HepG2 (cell line): Measurements from ENCODE around the gene MRPL10. TPM values are rescaled to one million over a fixed set of nuclear protein-coding genes. Genes with fewer than 3 reads are reported as not detected.
A peak's percentile ranks its signal among the peaks of the same experiment; 100 is the strongest.

Experiments
- ATF3 ChIP-seq: sonication (generic); formaldehyde crosslinking; IDR thresholded peaks from 2 replicates; pipeline ENCODE4 v1.4.0; 2020; ENCODE audit warnings: missing genetic modification reagents
- EP300 ChIP-seq, 3 experiments: sonication (generic) in 1 of 3; formaldehyde crosslinking in 1 of 3; IDR thresholded peaks; 2 replicates each; pipeline versions ENCODE4 v1.5.1 to v1.6.1; 2011 to 2020; ENCODE audit warnings: low read depth in 2 of 3, low read length in 2 of 3, borderline replicate concordance in 1 of 3, improper control_type of control experiment in 1 of 3, mild to moderate bottlenecking in 1 of 3, missing genetic modification reagents in 1 of 3, moderate library complexity in 1 of 3
- JUNB ChIP-seq: sonication (generic); formaldehyde crosslinking; IDR thresholded peaks from 2 replicates; pipeline ENCODE4 v1.8.0; 2022; ENCODE audit warnings: missing genetic modification reagents, mild to moderate bottlenecking, borderline replicate concordance
- MYC ChIP-seq: sonication (generic); formaldehyde crosslinking; IDR thresholded peaks from 2 replicates; pipeline ENCODE4 v1.9.0; 2021; ENCODE audit warnings: missing genetic modification reagents, borderline replicate concordance
- NCOA2 ChIP-seq: sonication (generic); formaldehyde crosslinking; IDR thresholded peaks from 2 replicates; pipeline ENCODE4 v1.8.0; 2022; ENCODE audit warnings: inconsistent platforms
- NR2F2 ChIP-seq: IDR thresholded peaks from 2 replicates; pipeline ENCODE4 v1.6.1; 2012; ENCODE audit warnings: low read depth, inconsistent platforms, borderline replicate concordance
- PHF5A ChIP-seq: IDR thresholded peaks from one replicate; pipeline ENCODE4 v1.6.1; 2018; ENCODE audit warnings: low read depth, missing genetic modification reagents; ENCODE audit not compliant: unreplicated experiment
- RNF2 ChIP-seq: fragments of 450-650 bp; conservative IDR thresholded peaks from 2 replicates; pipeline ENCODE4 v1.6.1; 2016; ENCODE audit warnings: low read depth
- SIX4 ChIP-seq: sonication (generic); formaldehyde crosslinking; IDR thresholded peaks from 2 replicates; pipeline ENCODE4 v1.4.0; 2020; ENCODE audit warnings: missing genetic modification reagents
- TFAP4 ChIP-seq: sonication (generic); IDR thresholded peaks from 2 replicates; pipeline ENCODE4 v1.6.1; 2016; ENCODE audit warnings: low read depth, borderline replicate concordance
- TIGD3 ChIP-seq: sonication (generic); formaldehyde crosslinking; IDR thresholded peaks from 2 replicates; pipeline ENCODE4 v1.5.1; 2020; ENCODE audit warnings: mild to moderate bottlenecking, missing genetic modification reagents, borderline replicate concordance
- YEATS4 ChIP-seq: sonication (generic); formaldehyde crosslinking; IDR thresholded peaks from 2 replicates; pipeline ENCODE4 v1.4.0; 2020; ENCODE audit warnings: missing genetic modification reagents, borderline replicate concordance
- ZBTB44 ChIP-seq: sonication (generic); formaldehyde crosslinking; IDR thresholded peaks from 2 replicates; pipeline ENCODE4 v1.4.0; 2020; ENCODE audit warnings: missing genetic modification reagents
- ZFX ChIP-seq: sonication (generic); formaldehyde crosslinking; IDR thresholded peaks from 2 replicates; pipeline ENCODE4 v1.4.0; 2020; ENCODE audit warnings: mild to moderate bottlenecking, low read depth, missing genetic modification reagents, moderate library complexity
- ZKSCAN5 ChIP-seq: sonication (generic); formaldehyde crosslinking; IDR thresholded peaks from 2 replicates; pipeline ENCODE4 v1.5.1; 2020; ENCODE audit warnings: mild to moderate bottlenecking, missing genetic modification reagents
- ZNF230 ChIP-seq: sonication (generic); formaldehyde crosslinking; IDR thresholded peaks from 2 replicates; pipeline ENCODE4 v1.4.0; 2020; ENCODE audit warnings: mild to moderate bottlenecking, missing genetic modification reagents
- ZSCAN12 ChIP-seq: sonication (generic); formaldehyde crosslinking; IDR thresholded peaks from 2 replicates; pipeline ENCODE4 v1.9.0; 2021; ENCODE audit warnings: mild to moderate bottlenecking, missing genetic modification reagents
- ZZZ3 ChIP-seq: sonication (generic); formaldehyde crosslinking; IDR thresholded peaks from 2 replicates; pipeline ENCODE4 v1.4.0; 2020; ENCODE audit warnings: missing genetic modification reagents, mild to moderate bottlenecking, borderline replicate concordance
- polyA plus RNA-seq, 8 experiments: library from polyadenylated mRNA; depleted of rRNA in 3 of 8; stranded (reverse) in 7 of 8; unstranded in 1 of 8; fragments of >200 nt; fragmentation: Illumina TruSeq in 4 of 8; extraction: Trizol in 4 of 8; gene quantifications; 2 replicates each; pipeline versions ENCODE4 v1.2.1 to v1.2.3, GENCODE V29; 2011 to 2016; ENCODE audit warnings: low read depth in 4 of 8, missing spikeins in 1 of 8, mixed read lengths in 1 of 8; ENCODE audit not compliant: insufficient read depth in 1 of 8
- total RNA-seq, 5 experiments: library from RNA; depleted of rRNA; stranded (reverse); fragments of >200 nt; fragmentation: Illumina TruSeq; extraction: Trizol; gene quantifications; 2 replicates each; pipeline ENCODE4 v1.2.3, GENCODE V29; 2016; ENCODE audit warnings: low read depth in 1 of 5
- TF ChIP-seq, protein P1 (sequence below): IDR thresholded peaks from 2 replicates; pipeline ENCODE4 v1.6.1; 2012; ENCODE audit warnings: low read length, improper control_type of control experiment
- TF ChIP-seq, protein P2 (sequence below): sonication (generic); formaldehyde crosslinking; IDR thresholded peaks from 2 replicates; pipeline ENCODE4 v1.5.1; 2020; ENCODE audit warnings: mild to moderate bottlenecking, moderate library complexity, missing genetic modification reagents

Gene MRPL10
- total and polyA plus RNA-seq, 2 of the 13 experiments (the other 11 are each of a cell fraction or from before 2014, with no cell fraction given), result 56.7 to 149 TPM

DNA sequence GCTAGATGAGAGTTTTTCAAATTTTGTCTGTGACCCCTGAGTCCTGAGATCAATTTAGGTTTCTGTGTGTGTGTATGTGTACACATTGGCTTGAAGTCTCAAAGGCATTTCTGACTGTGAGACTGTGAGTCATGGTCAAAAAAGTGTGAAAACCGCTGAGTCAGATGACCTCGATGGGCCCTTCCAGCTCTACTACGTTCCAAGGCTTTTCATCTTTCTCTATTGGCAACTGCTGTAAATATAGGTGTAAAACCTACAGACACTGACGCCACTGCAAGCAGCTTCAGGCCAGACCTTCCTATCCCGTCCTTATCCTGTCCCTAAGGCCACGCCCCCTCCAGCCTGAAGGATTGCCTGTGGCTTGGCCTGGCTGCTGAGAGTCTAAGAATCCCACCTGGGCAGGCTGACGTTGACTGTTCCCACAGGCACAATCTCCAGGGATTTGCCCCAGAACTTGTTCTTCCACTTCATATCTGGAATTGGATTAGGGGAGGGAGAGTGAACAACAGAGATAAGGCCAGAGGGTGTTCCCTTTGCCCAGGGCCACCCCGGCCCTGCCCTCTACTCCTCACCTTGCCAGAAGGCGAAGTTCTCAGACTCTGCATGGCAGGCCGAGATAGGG lies 21.0 kb downstream of the MRPL10 start (continued):
- TF ChIP-seq, protein P1, sequence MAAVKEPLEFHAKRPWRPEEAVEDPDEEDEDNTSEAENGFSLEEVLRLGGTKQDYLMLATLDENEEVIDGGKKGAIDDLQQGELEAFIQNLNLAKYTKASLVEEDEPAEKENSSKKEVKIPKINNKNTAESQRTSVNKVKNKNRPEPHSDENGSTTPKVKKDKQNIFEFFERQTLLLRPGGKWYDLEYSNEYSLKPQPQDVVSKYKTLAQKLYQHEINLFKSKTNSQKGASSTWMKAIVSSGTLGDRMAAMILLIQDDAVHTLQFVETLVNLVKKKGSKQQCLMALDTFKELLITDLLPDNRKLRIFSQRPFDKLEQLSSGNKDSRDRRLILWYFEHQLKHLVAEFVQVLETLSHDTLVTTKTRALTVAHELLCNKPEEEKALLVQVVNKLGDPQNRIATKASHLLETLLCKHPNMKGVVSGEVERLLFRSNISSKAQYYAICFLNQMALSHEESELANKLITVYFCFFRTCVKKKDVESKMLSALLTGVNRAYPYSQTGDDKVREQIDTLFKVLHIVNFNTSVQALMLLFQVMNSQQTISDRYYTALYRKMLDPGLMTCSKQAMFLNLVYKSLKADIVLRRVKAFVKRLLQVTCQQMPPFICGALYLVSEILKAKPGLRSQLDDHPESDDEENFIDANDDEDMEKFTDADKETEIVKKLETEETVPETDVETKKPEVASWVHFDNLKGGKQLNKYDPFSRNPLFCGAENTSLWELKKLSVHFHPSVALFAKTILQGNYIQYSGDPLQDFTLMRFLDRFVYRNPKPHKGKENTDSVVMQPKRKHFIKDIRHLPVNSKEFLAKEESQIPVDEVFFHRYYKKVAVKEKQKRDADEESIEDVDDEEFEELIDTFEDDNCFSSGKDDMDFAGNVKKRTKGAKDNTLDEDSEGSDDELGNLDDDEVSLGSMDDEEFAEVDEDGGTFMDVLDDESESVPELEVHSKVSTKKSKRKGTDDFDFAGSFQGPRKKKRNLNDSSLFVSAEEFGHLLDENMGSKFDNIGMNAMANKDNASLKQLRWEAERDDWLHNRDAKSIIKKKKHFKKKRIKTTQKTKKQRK, result no peak
- no peak for TF ChIP-seq TIGD3 (CRISPR knock-in tag)
- no peak for TF ChIP-seq ZNF230 (CRISPR knock-in tag)
- no peak for TF ChIP-seq ATF3 (CRISPR knock-in tag)
- no peak for TF ChIP-seq TFAP4
- TF ChIP-seq ZKSCAN5, result no peak
- TF ChIP-seq ZBTB44 (CRISPR knock-in tag), result no peak
- peak; percentile 88 for TF ChIP-seq JUNB (CRISPR knock-in tag)
- no peak for TF ChIP-seq SIX4 (CRISPR knock-in tag)
- no peak for TF ChIP-seq YEATS4
- no peak for TF ChIP-seq ZFX (CRISPR knock-in tag)
- TF ChIP-seq ZZZ3 (CRISPR knock-in tag), result no peak
- peak; percentile 67; the same call in 1 of the 2 replicates for TF ChIP-seq NR2F2
- no peak for TF ChIP-seq RNF2
- no peak for TF ChIP-seq PHF5A
- TF ChIP-seq EP300 (IDR thresholded peaks at IDR 0.05; ENCODE audit: low read depth in 2 of 2, low read length in 2 of 2), result peak in 1 of 2 experiments; percentile 46; a peak in 1 of 4 replicates
- TF ChIP-seq EP300 (CRISPR knock-in tag; IDR thresholded peaks at IDR 0.05; ENCODE audit: borderline replicate concordance), result no peak
- TF ChIP-seq ZSCAN12 (CRISPR knock-in tag), result no peak
- TF ChIP-seq, protein P2, sequence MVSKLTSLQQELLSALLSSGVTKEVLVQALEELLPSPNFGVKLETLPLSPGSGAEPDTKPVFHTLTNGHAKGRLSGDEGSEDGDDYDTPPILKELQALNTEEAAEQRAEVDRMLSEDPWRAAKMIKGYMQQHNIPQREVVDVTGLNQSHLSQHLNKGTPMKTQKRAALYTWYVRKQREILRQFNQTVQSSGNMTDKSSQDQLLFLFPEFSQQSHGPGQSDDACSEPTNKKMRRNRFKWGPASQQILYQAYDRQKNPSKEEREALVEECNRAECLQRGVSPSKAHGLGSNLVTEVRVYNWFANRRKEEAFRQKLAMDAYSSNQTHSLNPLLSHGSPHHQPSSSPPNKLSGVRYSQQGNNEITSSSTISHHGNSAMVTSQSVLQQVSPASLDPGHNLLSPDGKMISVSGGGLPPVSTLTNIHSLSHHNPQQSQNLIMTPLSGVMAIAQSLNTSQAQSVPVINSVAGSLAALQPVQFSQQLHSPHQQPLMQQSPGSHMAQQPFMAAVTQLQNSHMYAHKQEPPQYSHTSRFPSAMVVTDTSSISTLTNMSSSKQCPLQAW (CRISPR knock-in tag), result no peak
- no peak for TF ChIP-seq MYC (CRISPR knock-in tag)
- no peak for TF ChIP-seq NCOA2 (CRISPR knock-in tag)
